Sigmoid colon (tissue), 7 donors: ENCODE measurements around the gene CPA1. TPM values are rescaled to one million over a fixed set of nuclear protein-coding genes. Genes with fewer than 3 reads are reported as not detected.

Experiments used
- DNase-seq: peaks from one replicate; pipeline ENCODE4 v3.0.0-alpha.2; 2019
- H3K27ac ChIP-seq, 4 donors: fragments of 200-600 bp; sonication (generic); one replicate each; pipeline ENCODE4 v1.5.1; 2016 to 2019; ENCODE audit warnings: mild to moderate bottlenecking in 1 of 4
- H3K27me3 ChIP-seq, 3 donors: fragments of 200-600 bp; sonication (generic); one replicate each; pipeline ENCODE4 v1.5.1; 2019; ENCODE audit warnings: mild to moderate bottlenecking in 1 of 3
- H3K36me3 ChIP-seq, 4 donors: fragments of 200-600 bp; sonication (generic); one replicate each; pipeline ENCODE4 v1.5.1; 2016 to 2019
- H3K4me1 ChIP-seq, 4 donors: fragments of 200-600 bp; sonication (generic); one replicate each; pipeline ENCODE4 v1.5.1; 2017 to 2019
- H3K4me3 ChIP-seq, 4 donors: fragments of 200-600 bp; sonication (generic); one replicate each; pipeline ENCODE4 v1.5.1; 2017 to 2019; ENCODE audit warnings: mild to moderate bottlenecking in 2 of 4, moderate library complexity in 1 of 4
- H3K9me3 ChIP-seq, 4 donors: fragments of 200-600 bp in 3 of 4; sonication (generic) in 3 of 4; one replicate each; pipeline versions ENCODE4 v1.5.1 to v1.6.1; 2013 to 2019
- EP300 ChIP-seq, 4 donors: sonication (generic); formaldehyde crosslinking; IDR thresholded peaks; one replicate each; pipeline ENCODE4 v1.6.1; 2017; ENCODE audit warnings: antibody characterized with exemption in 4 of 4
- POLR2A ChIP-seq, 2 donors: fragments of 450-650 bp; IDR thresholded peaks; one replicate each; pipeline ENCODE4 v1.6.1; 2016; ENCODE audit warnings: antibody characterized with exemption in 2 of 2, mild to moderate bottlenecking in 2 of 2, moderate library complexity in 2 of 2
- POLR2AphosphoS5 ChIP-seq, 4 donors: sonication (generic); formaldehyde crosslinking; IDR thresholded peaks; one replicate each; pipeline ENCODE4 v1.6.1; 2017; ENCODE audit warnings: antibody characterized with exemption in 4 of 4
- WGBS, 2 donors: extraction: QIAGEN DNeasy Blood & Tissue Kit; methylation state at CpG; one replicate each; pipeline ENCODE4 v1.1.7; 2013; 5-methylcytosine and 5-hydroxymethylcytosine counted together
- intact Hi-C: fragments of 100-400 bp; cut with DNase I; formaldehyde crosslinking; loops from one replicate; pipeline ENCODE4 v1.15.1; 2023
- polyA plus RNA-seq, 3 donors: library from polyadenylated mRNA; stranded (reverse); fragments of 200-250 nt; gene quantifications; one replicate each; pipeline ENCODE4 v1.2.3, GENCODE V29; 2013
- total RNA-seq, 4 donors: library from RNA; depleted of rRNA; stranded (reverse); fragments of >200 nt; gene quantifications; one replicate each; pipeline ENCODE4 v1.1.0, GENCODE V29; 2016
- TF ChIP-seq, protein P1 (sequence below), 4 experiments: fragments of 450-650 bp in 3 of 4; fragments of 200-600 bp in 1 of 4; IDR thresholded peaks; one replicate each; pipeline ENCODE4 v1.5.1; 2016 to 2019; ENCODE audit warnings: antibody characterized with exemption in 4 of 4, mild to moderate bottlenecking in 3 of 4, moderate library complexity in 2 of 4
- donor health status: healthy with polysubstance abuse.
- donor health status: Bipolar disorder and iron deficiency.
- donor health status: healthy.

The CPA1 gene
- 1 to 10 TPM in 1 of 4 donors, not detected in 3; 2.2 TPM for total RNA-seq
- polyA plus RNA-seq = 1 to 10 TPM in 2 of 3 donors, under 1 TPM in 1; 0.34 to 7.8 (median 1.2) TPM

DNA sequence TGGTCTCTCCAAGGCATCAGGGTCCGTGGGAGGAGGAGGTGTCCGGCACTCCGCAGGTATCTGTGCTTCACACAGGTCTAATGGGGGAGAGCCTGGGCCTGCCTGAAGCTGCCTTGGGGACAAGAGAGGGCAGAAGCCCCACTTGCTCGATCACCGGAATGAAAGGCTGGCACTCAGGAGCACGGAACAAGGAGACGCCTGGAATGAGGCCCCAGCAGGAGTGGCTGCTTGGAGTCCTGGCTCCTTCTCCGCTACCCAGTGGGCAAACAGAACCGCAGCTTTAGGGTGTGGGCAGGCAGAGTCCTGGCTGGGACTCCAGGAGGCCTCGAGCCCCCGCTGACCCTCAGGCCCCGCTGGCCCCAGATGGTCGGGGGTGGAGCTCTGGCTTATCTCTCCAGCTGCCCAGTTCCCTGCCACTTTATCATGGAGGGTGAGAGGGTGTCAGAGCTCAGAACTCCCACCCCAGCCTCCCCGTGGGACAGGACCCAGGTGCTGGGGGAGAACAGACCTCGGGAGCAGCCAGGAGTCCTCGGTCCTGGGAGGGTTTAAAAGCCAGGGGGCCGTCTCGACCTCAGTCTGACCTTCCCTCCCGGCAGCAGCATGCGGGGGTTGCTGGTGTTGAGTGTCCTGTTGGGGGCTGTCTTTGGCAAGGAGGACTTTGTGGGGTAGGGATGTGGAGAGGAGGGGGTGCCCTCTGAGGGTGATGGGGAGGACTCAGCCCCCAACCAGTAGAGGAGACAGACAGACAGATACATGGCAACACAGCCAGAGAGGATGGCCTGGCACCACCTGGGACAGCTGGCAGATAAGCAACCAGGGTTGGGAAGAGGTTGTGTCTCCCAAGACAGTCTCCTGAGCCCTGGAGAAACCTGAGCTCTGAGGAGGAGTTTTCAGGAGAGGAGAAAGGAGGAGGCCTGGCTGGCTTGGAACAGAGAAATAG lies at the start of gene CPA1:
TSS of gene CPA1 (plus strand) at position 574 of the 940 bp plus-strand sequence. CDS start at position 601, 27 bp downstream.
- no peaks in the 10 kb centered on the region for H3K27me3 ChIP-seq
- intact Hi-C loops = no loop called here
- H3K27ac ChIP-seq = peak within 1 kb of the TSS in 1 of 4 donors; percentile 18
- H3K4me3 ChIP-seq = no peak within 1 kb of the TSS
- no peaks in the 10 kb centered on the region for H3K36me3 ChIP-seq
- peaks cover 0 to 19% (median 12%) of the 10 kb centered on the region in 4 donors for H3K4me1 ChIP-seq
- DNase-seq = no peak
- 65 to 72% methylated on average over 20 of the region's 20 CpGs for WGBS, 2 donors
- peaks cover 0 to 2% (median 0%) of the 10 kb centered on the region in 4 donors for H3K9me3 ChIP-seq
- TF ChIP-seq EP300 (IDR thresholded peaks at IDR 0.05) = no peak
- TF ChIP-seq POLR2A (IDR thresholded peaks at IDR 0.05) = no peak
- TF ChIP-seq, protein P1, sequence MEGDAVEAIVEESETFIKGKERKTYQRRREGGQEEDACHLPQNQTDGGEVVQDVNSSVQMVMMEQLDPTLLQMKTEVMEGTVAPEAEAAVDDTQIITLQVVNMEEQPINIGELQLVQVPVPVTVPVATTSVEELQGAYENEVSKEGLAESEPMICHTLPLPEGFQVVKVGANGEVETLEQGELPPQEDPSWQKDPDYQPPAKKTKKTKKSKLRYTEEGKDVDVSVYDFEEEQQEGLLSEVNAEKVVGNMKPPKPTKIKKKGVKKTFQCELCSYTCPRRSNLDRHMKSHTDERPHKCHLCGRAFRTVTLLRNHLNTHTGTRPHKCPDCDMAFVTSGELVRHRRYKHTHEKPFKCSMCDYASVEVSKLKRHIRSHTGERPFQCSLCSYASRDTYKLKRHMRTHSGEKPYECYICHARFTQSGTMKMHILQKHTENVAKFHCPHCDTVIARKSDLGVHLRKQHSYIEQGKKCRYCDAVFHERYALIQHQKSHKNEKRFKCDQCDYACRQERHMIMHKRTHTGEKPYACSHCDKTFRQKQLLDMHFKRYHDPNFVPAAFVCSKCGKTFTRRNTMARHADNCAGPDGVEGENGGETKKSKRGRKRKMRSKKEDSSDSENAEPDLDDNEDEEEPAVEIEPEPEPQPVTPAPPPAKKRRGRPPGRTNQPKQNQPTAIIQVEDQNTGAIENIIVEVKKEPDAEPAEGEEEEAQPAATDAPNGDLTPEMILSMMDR (IDR thresholded peaks at IDR 0.05) = no peak
- no peak for TF ChIP-seq POLR2AphosphoS5 (IDR thresholded peaks at IDR 0.05)

DNA sequence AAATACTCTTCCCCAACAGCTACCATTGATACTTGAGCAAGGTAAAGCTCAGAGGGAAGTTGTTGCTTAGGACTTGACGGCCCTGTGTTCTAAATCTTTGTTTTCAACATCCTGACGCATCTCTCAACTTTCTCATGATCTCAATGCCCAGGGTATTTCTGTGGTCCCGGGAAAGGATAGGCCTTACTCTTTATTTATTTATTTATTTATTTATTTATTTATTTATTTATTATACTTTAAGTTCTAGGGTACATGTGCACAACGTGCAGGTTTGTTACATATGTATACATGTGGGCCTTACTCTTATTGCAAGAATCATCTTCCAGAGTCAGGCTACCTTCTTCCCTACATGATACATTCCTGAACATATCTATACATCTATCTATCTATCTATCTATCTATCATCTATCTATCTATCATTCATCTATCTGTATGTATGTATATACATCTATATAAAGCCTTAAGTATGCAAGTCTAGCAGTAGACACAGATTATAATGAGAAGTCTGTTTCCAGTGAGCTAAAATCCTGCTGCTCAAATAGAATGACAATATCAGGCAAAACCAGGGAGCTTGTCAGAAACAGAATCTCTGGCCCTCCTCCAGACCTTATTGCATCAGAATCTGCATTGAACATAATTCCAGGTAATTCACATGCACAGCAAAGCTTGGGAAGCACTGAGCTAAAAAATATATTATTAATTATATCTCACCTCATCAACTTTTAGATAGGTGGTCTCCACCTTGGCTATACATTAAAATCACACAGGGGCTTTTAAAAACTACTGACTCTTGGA lies 47.8 kb upstream of the CPA1 start:
- Histone ChIP-seq H3K4me3 (no peak overlapping the region), H3K4me1 (peaks cover 0 to 11% (median 3%) of the 10 kb centered on the region in 4 donors), H3K36me3 (no peaks in the 10 kb centered on the region), H3K27me3 (no peaks in the 10 kb centered on the region), H3K9me3 (no peaks in the 10 kb centered on the region), H3K27ac (no peak overlapping the region)
- DNase-seq = no peak
- intact Hi-C loops = no loop called here
- TF ChIP-seq, protein P1 (IDR thresholded peaks at IDR 0.05) = no peak
- TF ChIP-seq POLR2AphosphoS5 (IDR thresholded peaks at IDR 0.05) (no peak), EP300 (IDR thresholded peaks at IDR 0.05) (no peak), POLR2A (IDR thresholded peaks at IDR 0.05) (no peak)
- WGBS, 2 donors = 94 to 97% methylated on average over 4 of the region's 4 CpGs

DNA sequence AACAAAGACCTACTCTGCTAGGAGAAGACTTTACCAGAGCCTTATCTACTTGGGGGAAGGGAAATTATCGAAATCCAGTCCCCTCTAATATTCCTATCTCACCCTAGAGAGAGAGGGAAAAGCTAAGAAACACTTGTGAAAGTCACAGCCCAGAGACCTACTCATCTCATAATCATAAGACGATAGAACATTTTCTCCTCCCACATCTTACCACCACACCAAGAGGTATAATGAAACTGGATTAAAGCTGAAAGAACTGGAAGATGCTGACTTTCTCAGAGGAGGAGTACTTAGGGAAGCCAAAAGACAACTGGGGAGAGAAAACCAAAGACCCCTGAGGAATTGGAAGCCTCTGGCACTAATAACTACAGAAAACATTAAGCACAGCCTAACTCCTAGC lies 46.5 kb upstream of the CPA1 start:
- H3K4me1 ChIP-seq = peaks cover 0 to 11% (median 3%) of the 10 kb centered on the region in 4 donors
- H3K4me3 ChIP-seq = no peak overlapping the region
- H3K9me3 ChIP-seq = no peaks in the 10 kb centered on the region
- H3K27ac ChIP-seq = no peak overlapping the region
- no peaks in the 10 kb centered on the region for H3K36me3 ChIP-seq
- DNase-seq = no peak
- TF ChIP-seq, protein P1 (IDR thresholded peaks at IDR 0.05) = no peak
- TF ChIP-seq EP300 (IDR thresholded peaks at IDR 0.05) (no peak), POLR2AphosphoS5 (IDR thresholded peaks at IDR 0.05) (no peak), POLR2A (IDR thresholded peaks at IDR 0.05) (no peak)
- WGBS, 2 donors = 75 to 83% methylated on average over 2 of the region's 2 CpGs
- H3K27me3 ChIP-seq = no peaks in the 10 kb centered on the region
- intact Hi-C loops = no loop called here

DNA sequence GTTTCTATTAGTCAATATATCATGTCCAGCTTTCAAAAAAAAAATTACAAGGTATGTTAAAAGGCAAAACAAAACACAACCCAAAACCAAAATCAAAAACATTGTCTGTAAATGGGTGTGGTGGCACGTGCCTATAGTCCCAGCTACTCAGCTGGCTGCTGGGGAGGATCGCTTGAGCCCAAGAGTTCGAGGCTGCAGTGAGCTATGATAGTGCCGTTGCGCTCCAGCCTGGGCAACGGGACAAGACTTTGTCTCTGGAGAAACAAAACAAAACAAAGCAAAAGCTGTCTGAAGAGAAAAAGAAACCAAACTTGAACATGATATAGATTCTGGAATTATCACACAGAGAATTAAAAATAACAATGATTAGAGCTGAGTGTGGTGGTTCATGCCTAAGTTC lies 46.0 kb upstream of the CPA1 start:
- intact Hi-C loops = no loop called here
- no peak for DNase-seq
- Histone ChIP-seq H3K36me3 (no peaks in the 10 kb centered on the region), H3K27ac (no peak overlapping the region), H3K27me3 (no peaks in the 10 kb centered on the region), H3K4me3 (no peak overlapping the region), H3K9me3 (no peaks in the 10 kb centered on the region), H3K4me1 (peaks cover 0 to 11% (median 3%) of the 10 kb centered on the region in 4 donors)
- TF ChIP-seq EP300 (IDR thresholded peaks at IDR 0.05) (no peak), POLR2AphosphoS5 (IDR thresholded peaks at IDR 0.05) (no peak), POLR2A (IDR thresholded peaks at IDR 0.05) (no peak)
- TF ChIP-seq, protein P1 (IDR thresholded peaks at IDR 0.05) = no peak
- 72% methylated on average over 6 of the region's 6 CpGs for WGBS, 2 donors
